Inferior parietal cortex (tissue), 1 donor: ENCODE measurements around the gene SMIM22.

Source experiments
- DNase-seq: peaks from one replicate; pipeline ENCODE4 v3.0.0-alpha.2; 2016; ENCODE audit errors: extremely low spot score

SMIM22 gene

DNA sequence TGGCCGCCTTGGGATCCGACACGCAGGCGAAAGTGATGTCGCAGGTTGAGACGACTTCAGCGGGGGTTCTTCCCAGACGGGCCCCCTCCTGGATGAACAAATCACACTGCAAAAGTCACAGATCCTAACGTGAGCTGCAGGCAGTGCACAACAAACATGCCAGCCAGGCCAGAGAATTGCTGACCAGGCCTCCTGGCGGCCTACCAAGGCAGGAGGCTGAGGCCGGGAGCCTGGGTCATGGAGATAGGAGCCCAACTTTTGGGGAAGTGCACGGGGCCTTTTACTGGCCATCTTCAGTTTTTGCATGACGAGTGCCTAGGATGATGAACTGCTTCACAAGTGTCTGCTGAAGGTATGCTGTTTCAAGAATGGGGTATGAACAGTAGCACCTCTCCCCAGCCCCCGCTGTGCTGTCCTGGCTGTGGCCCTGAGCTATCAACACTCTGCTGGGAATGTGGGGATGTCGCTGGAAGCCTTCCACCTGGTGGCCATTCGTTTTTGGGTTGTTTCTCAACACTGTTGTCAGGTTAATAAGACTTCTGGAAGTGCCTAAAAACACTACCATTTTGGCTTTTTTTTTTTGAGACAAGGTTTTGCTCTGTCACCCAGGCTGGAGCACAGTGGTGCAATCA lies 19.5 kb downstream of the SMIM22 start:
- no peak for DNase-seq

DNA sequence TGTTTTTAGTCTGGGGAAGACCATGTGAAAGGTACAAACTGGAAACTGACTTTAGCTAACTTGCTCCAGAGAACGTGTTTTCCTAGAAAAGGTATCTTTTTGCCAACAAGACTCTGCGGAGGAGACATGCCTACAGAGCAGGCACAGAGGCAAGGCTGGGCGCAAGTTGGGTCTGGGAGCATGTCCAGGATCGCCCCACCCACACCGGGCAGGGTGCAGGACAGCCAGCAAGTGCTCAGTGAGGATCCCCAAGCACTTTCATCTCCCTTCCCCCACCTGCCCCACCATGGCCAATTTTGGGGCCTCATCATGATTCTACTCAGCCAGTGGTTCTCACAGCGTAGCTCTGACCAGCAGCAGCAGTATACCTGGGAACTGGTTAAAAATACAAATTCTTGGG lies 25.5 kb downstream of the SMIM22 start:
- no peak for DNase-seq

DNA sequence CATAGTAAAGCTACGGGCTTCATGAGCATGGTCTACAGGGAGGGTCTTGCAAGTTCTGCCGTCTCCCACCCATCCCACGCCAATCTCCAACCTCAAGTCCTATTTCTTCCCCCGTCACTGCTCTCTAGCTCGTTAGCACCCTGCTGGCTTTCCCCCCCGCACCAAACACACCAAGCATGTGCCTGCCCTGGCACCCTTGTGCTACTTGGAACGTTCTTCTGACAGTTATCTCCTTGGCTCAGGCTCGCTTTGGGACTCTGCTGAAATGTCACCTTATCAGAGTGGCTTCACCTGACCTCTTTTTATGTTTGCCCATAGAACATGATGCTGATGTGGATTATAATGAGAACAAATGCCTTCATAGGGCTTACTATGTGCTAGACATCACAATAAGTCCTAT lies 30.0 kb downstream of the SMIM22 start:
- DNase-seq, result no peak

DNA sequence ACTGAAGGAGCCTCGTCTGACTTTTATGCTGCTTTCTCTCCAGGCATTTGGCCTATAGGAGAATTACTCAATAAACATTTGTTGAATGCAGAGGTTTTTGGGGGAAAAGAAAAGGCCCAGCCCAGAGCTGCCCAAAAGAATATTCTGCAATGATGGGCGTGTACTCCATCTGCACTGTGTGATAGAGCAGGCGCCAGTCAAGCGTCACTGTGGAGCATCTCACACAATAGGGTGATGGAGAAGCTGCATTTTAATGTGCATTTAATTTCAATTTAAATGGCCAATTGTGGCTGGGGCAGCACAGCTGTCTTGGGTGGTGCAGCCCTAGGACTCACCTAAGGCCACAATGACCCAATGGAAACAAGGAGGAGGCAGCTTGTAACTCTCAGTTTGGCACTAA lies 31.4 kb downstream of the SMIM22 start:
- no peak for DNase-seq

DNA sequence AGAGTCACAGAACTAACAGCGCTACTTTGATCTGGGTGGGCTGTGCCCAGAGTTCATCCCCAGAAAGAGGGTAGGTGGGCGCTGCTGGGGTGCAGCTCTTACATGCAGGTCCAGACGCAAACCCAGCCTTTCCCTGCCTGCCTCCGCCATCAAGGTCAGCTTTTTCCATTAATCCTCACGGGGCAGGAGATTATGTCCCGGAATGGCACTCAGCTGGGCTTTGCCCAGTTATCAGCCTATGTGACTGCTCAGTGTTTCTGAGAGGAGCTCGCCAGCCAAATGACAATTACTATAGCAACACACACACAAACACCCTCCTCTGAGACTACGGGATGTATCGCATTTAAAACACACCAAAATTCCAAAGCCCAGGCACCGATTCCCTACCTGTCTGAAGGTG lies 31.8 kb downstream of the SMIM22 start:
- no peak for DNase-seq

DNA sequence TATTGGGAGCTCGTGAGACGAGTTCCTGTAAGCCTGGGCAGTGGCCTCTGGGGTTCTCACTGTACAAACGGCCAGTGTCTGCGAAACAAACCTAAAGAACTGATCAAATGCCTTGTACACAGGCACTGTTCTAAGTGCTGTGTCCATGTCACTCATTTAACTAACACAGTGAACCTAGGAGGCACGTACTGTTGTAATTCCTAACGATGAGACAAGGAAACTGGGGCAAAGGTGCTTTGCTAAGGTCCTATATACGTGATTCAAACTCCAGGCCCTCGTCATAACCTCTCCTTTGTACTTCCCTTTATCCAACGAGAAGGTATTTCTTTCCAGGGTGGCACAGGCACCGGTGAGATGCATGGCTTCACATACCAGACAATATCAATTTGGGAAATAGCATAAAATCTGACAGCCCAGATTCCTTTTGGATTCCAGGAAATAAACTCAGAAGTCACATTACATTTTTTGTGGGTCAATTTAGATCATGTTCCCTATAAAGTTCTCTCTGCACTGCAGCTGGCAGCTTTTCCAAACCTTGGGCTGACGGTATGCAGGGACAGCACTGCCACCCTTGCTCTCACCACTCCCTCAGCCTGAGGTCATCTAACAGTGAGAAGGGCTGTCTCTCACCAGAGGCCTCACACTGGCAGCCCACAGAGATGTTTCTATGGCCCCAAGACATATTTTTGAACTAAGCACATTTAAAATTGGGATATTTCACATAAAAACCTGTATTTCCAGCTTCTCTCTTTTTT lies 33.6 kb downstream of the SMIM22 start:
- DNase-seq, result no peak

DNA sequence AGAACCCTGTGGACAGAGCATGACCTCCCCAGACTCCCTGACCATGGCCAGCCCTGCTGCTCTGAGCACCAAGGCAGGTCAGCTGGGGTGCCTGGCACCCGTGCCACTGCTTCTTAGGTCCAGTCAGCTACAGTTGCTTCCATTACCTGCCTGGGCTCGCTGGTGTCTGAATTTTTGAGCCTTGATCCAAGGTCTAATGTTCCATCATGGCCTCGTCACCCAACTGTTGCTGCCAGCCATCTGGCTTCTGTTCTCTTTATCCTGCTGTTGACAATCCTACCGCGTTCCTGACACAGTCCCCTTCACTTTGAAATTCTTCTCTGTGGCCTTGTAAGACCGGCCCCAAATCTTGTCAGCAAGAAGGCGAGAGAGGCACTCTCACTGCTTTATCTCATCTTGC lies 35.2 kb downstream of the SMIM22 start:
- no peak for DNase-seq

DNA sequence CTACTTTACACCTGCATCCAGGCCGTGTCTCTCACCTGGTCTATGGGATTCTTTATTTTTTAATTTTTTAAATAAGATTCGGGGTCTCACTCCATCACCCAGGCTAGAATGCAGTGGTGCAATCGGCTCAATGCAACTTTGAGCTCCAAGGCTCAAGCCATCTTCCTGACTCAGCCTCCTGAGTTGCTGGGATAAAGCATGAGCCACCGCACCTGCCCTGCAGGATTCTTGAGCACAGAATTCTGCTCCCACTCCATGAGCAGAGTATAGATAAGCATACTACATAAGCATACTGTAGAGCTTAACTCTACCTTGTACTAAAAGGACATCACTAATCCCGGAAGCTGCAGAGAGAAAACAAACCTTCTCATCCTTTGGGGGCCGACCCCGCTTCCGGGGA lies 36.4 kb downstream of the SMIM22 start:
- no peak for DNase-seq

DNA sequence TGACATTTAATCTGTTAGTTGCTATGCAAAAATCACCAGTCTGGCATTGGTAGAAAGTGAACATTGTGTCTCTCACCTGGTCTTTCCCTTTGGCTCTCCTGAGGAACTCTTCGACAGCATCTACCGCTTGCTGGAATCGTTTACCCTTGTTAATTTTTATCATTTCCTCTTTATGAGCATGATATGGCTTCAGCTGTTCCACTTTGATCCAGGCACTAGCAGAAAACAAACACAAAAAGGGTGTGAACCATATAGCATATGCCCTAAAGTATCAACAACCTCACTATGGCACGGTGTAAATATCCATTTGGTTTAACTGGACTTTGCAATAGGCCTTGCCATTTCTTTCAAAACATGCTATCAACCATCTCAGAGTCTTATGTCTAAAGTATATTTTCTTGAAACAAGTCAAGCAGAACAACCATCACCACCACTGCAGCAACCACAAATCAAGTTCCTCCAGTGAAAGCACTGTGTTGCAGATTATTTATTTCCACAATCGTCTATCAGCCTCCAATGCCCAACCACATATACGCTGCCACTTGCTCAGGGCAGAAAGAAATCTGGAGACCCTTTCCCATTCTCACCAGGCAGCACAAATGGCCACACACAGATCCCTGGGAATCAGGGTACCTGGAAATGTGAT lies 37.7 kb downstream of the SMIM22 start:
- no peak for DNase-seq

DNA sequence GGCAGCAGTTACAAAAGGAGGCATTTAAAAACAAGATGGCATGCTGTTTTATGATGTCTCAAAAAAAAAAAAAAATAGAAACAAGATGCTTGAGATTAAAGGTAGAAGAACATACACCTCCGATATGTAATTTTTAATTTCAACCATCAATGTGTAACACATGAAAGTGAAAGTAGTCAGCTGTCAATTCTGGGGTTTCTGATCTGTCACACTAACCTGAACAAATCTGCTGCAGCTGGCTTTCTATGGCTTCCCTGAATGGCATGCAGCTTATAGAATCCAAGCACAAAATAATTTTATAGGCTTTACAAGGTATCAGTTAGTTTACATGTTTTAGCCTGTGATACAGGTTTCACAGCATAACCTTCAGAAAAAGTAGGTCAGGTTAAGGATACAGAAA lies 38.4 kb downstream of the SMIM22 start:
- DNase-seq, result no peak

DNA sequence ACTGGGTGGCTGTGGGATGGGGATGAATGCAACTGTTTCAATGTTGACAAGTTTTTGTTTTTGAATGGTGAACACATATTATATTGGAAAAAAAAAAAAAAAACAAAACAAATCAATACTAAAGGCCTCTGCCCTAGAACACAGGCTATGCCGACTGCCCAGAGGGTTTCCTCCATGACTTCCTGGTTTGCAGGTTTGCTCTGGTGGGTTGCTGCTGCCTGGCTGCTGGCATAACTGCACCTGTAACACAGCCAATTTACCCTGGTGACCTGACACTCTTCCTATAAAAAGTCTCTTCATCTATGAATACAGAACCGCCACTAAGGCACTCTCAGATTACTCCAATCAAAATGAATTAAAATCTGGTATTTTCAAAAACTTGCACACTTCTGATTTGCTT lies 41.6 kb downstream of the SMIM22 start:
- no peak for DNase-seq

DNA sequence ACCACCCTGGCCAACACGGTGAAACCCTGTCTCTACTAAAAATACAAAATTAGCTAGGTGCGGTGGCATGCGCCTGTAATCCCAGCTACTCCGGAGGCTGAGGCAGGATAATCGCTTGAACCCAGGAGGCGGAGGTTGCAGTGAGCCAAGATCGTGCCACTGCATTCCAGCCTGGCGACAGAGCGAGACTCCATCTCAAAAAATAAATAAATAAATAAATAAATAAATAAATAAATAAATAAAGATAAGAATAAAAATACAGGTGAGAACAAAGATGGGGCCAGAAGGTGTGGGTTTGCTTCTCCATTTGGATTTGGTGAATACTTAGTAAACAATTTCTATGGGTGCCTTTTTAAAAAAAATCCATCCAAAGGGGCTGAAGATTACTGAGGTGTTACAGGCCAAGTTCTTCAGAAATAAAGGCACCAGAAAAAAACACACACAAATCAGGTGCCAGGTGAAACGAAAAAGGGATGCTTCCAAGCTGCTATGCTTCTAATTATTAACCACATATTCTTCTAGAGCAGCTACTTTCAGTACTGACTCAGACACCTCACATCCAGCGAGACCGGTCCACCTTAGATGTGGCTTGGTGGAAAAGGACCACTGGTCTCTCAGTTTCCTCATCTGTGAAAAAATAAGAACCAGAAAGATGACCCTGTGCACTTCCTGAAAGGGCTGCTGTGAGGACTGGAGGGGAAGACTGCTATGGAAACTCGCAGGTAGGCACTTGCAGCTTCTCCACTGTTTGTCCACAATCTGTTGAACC lies 42.7 kb downstream of the SMIM22 start:
- DNase-seq, result no peak

DNA sequence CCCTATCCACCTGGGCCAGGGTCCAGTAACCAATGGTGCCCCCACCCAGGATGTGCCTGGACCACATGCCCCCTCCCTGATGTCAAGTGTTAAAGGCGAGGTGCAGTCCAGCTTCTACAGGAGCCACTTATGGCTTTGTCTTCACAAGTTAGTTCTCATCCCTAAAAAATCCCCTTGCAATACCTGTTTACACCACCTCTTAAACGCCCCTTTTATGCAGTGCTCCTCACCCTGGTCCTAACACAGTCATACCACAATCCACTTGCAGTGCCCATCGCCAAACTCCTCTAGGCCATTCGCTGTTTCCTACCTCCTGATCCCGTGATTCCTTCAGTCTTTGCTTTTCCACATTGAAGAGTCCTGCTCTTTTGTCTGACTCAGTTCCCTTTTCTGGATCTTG lies 44.8 kb downstream of the SMIM22 start:
- no peak for DNase-seq

DNA sequence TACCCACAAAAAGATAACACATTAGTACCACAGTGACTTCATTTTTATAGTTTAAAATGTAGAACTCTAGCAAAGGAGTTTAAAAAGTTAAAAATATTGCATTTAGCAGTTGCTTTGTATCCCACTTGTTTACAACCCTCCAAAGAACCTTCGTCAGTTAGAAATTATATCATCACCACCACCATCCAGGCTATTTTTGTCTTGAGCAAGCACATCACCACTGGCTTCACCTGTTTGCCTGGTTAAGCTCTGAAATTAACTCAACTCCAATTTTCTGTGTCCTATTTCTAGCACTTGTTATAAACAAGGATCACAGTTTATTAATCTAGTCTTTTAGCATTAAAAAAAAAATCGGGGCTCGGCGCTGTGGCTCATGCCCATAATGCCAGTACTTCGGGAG lies 45.8 kb downstream of the SMIM22 start:
- no peak for DNase-seq
